ENCODE data around the gene RHOT1. TPM values are rescaled to one million over a fixed set of nuclear protein-coding genes. Genes with fewer than 3 reads are reported as not detected.

Gene RHOT1
- total RNA-seq, 1 donor from 2014 or later: 48.6 TPM

GRCh38 chr17:32148351-32148750 lies 6.0 kb downstream of the RHOT1 start:
- Histone ChIP-seq H3K27ac (no peak overlapping the region), H3K36me3 (peaks cover 12% of the 10 kb centered on the region), H3K27me3 (ENCODE audit: low read depth) (no peaks in the 10 kb centered on the region), H3K9me3 (no peaks in the 10 kb centered on the region), H3K4me3 (no peak overlapping the region), H3K4me1 (peaks cover 69% of the 10 kb centered on the region)
- DNase-seq: no peak
- intact Hi-C loops (cut with DNase I): no loop called here
- no peak for TF ChIP-seq CTCF (IDR thresholded peaks at IDR 0.05)
- ATAC-seq: no peak

GRCh38 chr17:32150358-32150757 lies 8.1 kb downstream of the RHOT1 start:
- no peak for TF ChIP-seq CTCF (IDR thresholded peaks at IDR 0.05)
- intact Hi-C loops (cut with DNase I): no loop called here
- ATAC-seq: no peak
- Histone ChIP-seq H3K27me3 (ENCODE audit: low read depth) (no peaks in the 10 kb centered on the region), H3K27ac (no peak overlapping the region), H3K4me3 (no peak overlapping the region), H3K4me1 (peaks cover 48% of the 10 kb centered on the region), H3K36me3 (peaks cover 29% of the 10 kb centered on the region), H3K9me3 (no peaks in the 10 kb centered on the region)
- DNase-seq: no peak

- no peak for TF ChIP-seq CTCF (IDR thresholded peaks at IDR 0.05)
- intact Hi-C loops (cut with DNase I): no loop called here
- ATAC-seq (peak; percentile 73 to 76), DNase-seq (no peak)
- Histone ChIP-seq H3K4me1 (peaks cover 41% of the 10 kb centered on the region), H3K27ac (no peak overlapping the region), H3K4me3 (no peak overlapping the region), H3K36me3 (peaks cover 39% of the 10 kb centered on the region), H3K9me3 (no peaks in the 10 kb centered on the region), H3K27me3 (ENCODE audit: low read depth) (no peaks in the 10 kb centered on the region)
Observed at GRCh38 chr17:32152130-32152529, 9.8 kb downstream of the RHOT1 start.

- Histone ChIP-seq H3K9me3 (no peaks in the 10 kb centered on the region), H3K36me3 (peaks cover 57% of the 10 kb centered on the region), H3K4me1 (peaks cover 22% of the 10 kb centered on the region), H3K4me3 (no peak overlapping the region), H3K27me3 (ENCODE audit: low read depth) (no peaks in the 10 kb centered on the region), H3K27ac (no peak overlapping the region)
- intact Hi-C loops (cut with DNase I): no loop called here
- TF ChIP-seq CTCF (IDR thresholded peaks at IDR 0.05): no peak
- DNase-seq (no peak), ATAC-seq (no peak)
Observed at GRCh38 chr17:32155896-32156295, 13.6 kb downstream of the RHOT1 start.

- no peaks in the 10 kb centered on the region for H3K27me3 ChIP-seq (ENCODE audit: low read depth)
- peaks cover 61% of the 10 kb centered on the region for H3K36me3 ChIP-seq
- H3K4me3 ChIP-seq: no peak overlapping the region
- DNase-seq: no peak
- H3K27ac ChIP-seq: no peak overlapping the region
- TF ChIP-seq CTCF (IDR thresholded peaks at IDR 0.05): no peak
- intact Hi-C loops (cut with DNase I): no loop called here
- peaks cover 15% of the 10 kb centered on the region for H3K4me1 ChIP-seq
- no peaks in the 10 kb centered on the region for H3K9me3 ChIP-seq
- ATAC-seq: no peak
Observed at GRCh38 chr17:32156656-32157055, 14.4 kb downstream of the RHOT1 start.

- Histone ChIP-seq H3K4me1 (peaks cover 9% of the 10 kb centered on the region), H3K27me3 (ENCODE audit: low read depth) (no peaks in the 10 kb centered on the region), H3K4me3 (no peak overlapping the region), H3K36me3 (peaks cover 61% of the 10 kb centered on the region), H3K27ac (no peak overlapping the region), H3K9me3 (no peaks in the 10 kb centered on the region)
- intact Hi-C loops (cut with DNase I): no loop called here
- no peak for TF ChIP-seq CTCF (IDR thresholded peaks at IDR 0.05)
- DNase-seq (no peak), ATAC-seq (peak in 1 of 2 donors; percentile 55)
Observed at GRCh38 chr17:32157225-32157624, 14.9 kb downstream of the RHOT1 start.

Measured in lower lobe of right lung (tissue), 2 donors.